ENCODE data around the gene CCDC122. TPM values are rescaled to one million over a fixed set of nuclear protein-coding genes. Genes with fewer than 3 reads are reported as not detected.
A peak's percentile ranks its signal among the peaks of the same experiment; 100 is the strongest.

CCDC122 gene
- polyA plus RNA-seq, 4 donors, result 0.81 to 13.0 (median 6.1) TPM

DNA sequence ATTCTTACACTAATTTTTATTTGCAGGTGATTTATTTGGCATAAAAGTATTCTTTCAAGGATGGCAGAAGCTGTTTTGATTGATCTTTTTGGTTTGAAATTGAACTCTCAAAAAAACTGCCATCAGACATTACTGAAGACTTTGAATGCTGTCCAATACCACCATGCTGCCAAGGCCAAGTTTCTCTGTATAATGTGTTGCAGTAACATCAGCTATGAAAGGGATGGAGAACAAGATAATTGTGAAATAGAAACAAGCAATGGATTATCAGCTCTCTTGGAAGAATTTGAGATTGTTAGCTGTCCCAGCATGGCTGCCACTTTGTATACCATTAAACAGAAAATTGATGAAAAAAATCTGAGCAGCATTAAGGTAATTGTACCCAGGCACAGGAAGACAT lies 1.4 kb upstream of the CCDC122 start:
- no peak overlapping the region for H3K27ac ChIP-seq (ENCODE audit: low read depth in 1 of 3, low read length in 2 of 3)
- H3K9me3 ChIP-seq (ENCODE audit: control insufficient read depth in 2 of 2, insufficient read depth in 1 of 2, low read depth in 1 of 2, low read length in 1 of 2), result no peaks in the 10 kb centered on the region
- peaks cover 0 to 2% (median 0%) of the 10 kb centered on the region in 3 donors for H3K36me3 ChIP-seq (ENCODE audit: control insufficient read depth in 3 of 3, insufficient read depth in 2 of 3, low read depth in 1 of 3, low read length in 3 of 3)
- FAIRE-seq, result no peak
- H3K27me3 ChIP-seq (ENCODE audit: control insufficient read depth in 3 of 3, insufficient read depth in 3 of 3, low read length in 3 of 3), result no peaks in the 10 kb centered on the region
- peaks cover 0 to 11% (median 0%) of the 10 kb centered on the region in 3 donors for H3K4me1 ChIP-seq (ENCODE audit: control insufficient read depth in 3 of 3, insufficient read depth in 2 of 3, low read depth in 1 of 3, low read length in 2 of 3)
- DNase-seq, result no peak
- no peak overlapping the region for H3K4me3 ChIP-seq (ENCODE audit: low read depth in 1 of 3, low read length in 3 of 3)

DNA sequence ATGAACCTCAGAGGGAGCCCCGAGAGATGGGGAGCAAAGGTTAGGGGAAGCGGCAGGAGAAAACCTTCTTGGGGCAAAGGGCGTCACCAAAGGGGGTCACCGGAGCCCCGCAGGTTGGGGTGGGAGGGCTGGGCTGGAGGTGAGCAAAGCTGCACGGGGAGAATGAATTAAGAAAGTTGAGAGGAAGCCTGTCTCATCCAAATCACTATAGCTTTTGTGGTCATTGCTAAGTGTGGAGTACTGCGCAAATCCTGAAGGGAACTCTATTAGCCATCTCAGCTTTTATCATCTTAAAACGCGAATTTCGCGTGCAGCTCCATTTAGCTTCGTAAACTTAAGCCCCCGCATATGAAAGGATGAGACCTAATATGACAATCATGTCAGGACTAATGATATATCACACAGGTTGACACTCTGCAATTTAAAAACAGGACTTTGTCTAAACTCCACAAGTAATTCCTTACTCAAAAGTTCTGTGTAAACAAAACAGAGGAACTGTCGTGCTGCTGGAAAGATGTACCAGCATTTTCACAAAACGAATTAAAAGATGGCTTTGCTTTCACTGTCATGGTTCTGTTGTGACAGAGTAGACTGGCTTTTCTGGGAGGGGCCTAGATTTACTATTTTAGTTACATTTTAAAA lies 795 bp upstream of the CCDC122 start:
- FAIRE-seq (no peak), DNase-seq (no peak)
- H3K27me3 ChIP-seq (ENCODE audit: control insufficient read depth in 3 of 3, insufficient read depth in 3 of 3, low read length in 3 of 3), result no peaks in the 10 kb centered on the region
- H3K4me3 ChIP-seq (ENCODE audit: low read depth in 1 of 3, low read length in 3 of 3), result peak overlapping the region; percentile 55 to 84 (median 70)
- H3K4me1 ChIP-seq (ENCODE audit: control insufficient read depth in 3 of 3, insufficient read depth in 2 of 3, low read depth in 1 of 3, low read length in 2 of 3), result peaks cover 0 to 11% (median 0%) of the 10 kb centered on the region in 3 donors
- H3K27ac ChIP-seq (ENCODE audit: low read depth in 1 of 3, low read length in 2 of 3), result peak overlapping the region; percentile 91 to 97 (median 94)
- WGBS, 3 donors, result 9 to 38% (median 29%) methylated on average over 15 of the region's 15 CpGs
- H3K36me3 ChIP-seq (ENCODE audit: control insufficient read depth in 3 of 3, insufficient read depth in 2 of 3, low read depth in 1 of 3, low read length in 3 of 3), result peaks cover 0 to 2% (median 0%) of the 10 kb centered on the region in 3 donors
- no peaks in the 10 kb centered on the region for H3K9me3 ChIP-seq (ENCODE audit: control insufficient read depth in 2 of 2, insufficient read depth in 1 of 2, low read depth in 1 of 2, low read length in 1 of 2)

DNA sequence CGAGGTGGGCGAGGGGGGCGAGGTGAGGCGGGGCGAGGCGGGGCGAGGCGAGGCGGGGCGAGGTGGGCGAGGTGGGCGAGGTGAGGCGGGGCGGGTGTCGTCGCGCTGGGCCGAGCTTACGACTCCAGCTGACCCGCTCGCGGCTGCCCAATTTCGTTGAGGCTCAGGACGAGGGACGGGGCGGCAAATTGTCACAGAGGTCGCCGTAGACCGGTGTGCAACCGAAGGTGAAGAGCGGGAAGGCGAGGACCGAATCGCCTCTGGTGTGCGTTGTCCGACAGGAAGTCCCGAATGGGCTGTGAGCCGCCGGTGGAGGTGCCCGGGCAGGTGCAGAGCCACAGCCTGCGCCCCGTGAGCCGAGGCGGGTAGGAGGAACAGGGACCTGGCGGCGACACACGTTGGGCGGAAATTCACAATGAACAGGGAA lies 228 bp upstream of the CCDC122 start, which contains the start of gene LACC1:
Gene LACC1 (plus strand): TSS at position 150 of the 427 bp plus-strand sequence. CDS start 1,082 bp downstream, outside the sequence.
- WGBS, 3 donors, result 0 to 2% (median 1%) methylated on average over 29 to 48 of the region's 48 CpGs
- Histone ChIP-seq H3K9me3 (ENCODE audit: control insufficient read depth in 2 of 2, insufficient read depth in 1 of 2, low read depth in 1 of 2, low read length in 1 of 2) (no peaks in the 10 kb centered on the region), H3K27me3 (ENCODE audit: control insufficient read depth in 3 of 3, insufficient read depth in 3 of 3, low read length in 3 of 3) (no peaks in the 10 kb centered on the region), H3K36me3 (ENCODE audit: control insufficient read depth in 3 of 3, insufficient read depth in 2 of 3, low read depth in 1 of 3, low read length in 3 of 3) (no peaks in the 10 kb centered on the region), H3K27ac (ENCODE audit: low read depth in 1 of 3, low read length in 2 of 3) (peak within 1 kb of the TSS; percentile 91 to 97 (median 94)), H3K4me1 (ENCODE audit: control insufficient read depth in 3 of 3, insufficient read depth in 2 of 3, low read depth in 1 of 3, low read length in 2 of 3) (peaks cover 0 to 11% (median 0%) of the 10 kb centered on the region in 3 donors), H3K4me3 (ENCODE audit: low read depth in 1 of 3, low read length in 3 of 3) (peak within 1 kb of the TSS; percentile 55 to 84 (median 70))
- FAIRE-seq (no peak), DNase-seq (peak; percentile 55 to 74)

DNA sequence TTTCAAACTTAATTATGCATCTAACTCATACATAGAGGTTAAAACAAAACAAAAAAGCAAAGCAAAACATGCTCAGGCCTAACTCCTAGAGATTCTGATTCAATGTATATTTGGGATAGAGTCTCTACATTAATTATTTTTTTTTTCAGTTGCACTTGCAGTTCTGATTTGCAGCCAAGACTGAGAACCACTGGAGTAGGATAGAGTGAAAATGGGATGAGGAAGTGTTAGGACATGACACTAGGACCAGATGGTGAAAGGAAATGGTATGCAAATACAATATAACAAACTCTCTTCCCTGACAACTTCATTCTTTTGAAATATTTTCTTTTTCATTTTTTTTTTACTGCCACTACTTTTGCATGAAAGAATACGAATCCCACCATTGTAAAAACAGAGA lies 1.8 kb downstream of the CCDC122 start:
- Histone ChIP-seq H3K9me3 (ENCODE audit: control insufficient read depth in 2 of 2, insufficient read depth in 1 of 2, low read depth in 1 of 2, low read length in 1 of 2) (no peaks in the 10 kb centered on the region), H3K4me3 (ENCODE audit: low read depth in 1 of 3, low read length in 3 of 3) (no peak overlapping the region), H3K27me3 (ENCODE audit: control insufficient read depth in 3 of 3, insufficient read depth in 3 of 3, low read length in 3 of 3) (no peaks in the 10 kb centered on the region), H3K4me1 (ENCODE audit: control insufficient read depth in 3 of 3, insufficient read depth in 2 of 3, low read depth in 1 of 3, low read length in 2 of 3) (peaks cover 0 to 11% (median 0%) of the 10 kb centered on the region in 3 donors), H3K36me3 (ENCODE audit: control insufficient read depth in 3 of 3, insufficient read depth in 2 of 3, low read depth in 1 of 3, low read length in 3 of 3) (no peaks in the 10 kb centered on the region), H3K27ac (ENCODE audit: low read depth in 1 of 3, low read length in 2 of 3) (no peak overlapping the region)
- DNase-seq (peak in 1 of 2 donors; percentile 4), FAIRE-seq (no peak)
- 76 to 90% (median 84%) methylated on average over 1 of the region's 1 CpG for WGBS, 3 donors

DNA sequence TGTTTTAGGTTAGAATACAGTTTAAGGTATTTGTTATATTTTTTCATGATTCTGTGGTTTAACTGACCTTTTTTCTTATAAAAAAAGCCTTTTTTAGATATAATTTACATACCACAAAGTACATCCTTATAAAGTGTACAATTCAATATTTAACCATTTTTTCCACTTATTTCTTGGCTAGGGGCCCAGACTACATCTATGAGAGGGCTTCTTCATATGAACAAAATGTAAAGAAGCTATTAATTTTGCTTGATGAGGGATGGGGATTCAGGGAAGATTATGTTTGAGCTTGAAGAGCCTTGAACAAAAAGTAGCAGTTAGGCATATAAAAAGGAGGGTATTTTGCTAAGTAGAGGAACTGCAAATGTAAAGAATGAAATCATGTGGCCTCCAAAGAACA lies 2.2 kb downstream of the CCDC122 start:
- H3K27me3 ChIP-seq (ENCODE audit: control insufficient read depth in 3 of 3, insufficient read depth in 3 of 3, low read length in 3 of 3), result no peaks in the 10 kb centered on the region
- H3K4me1 ChIP-seq (ENCODE audit: control insufficient read depth in 3 of 3, insufficient read depth in 2 of 3, low read depth in 1 of 3, low read length in 2 of 3), result peaks cover 0 to 11% (median 0%) of the 10 kb centered on the region in 3 donors
- H3K9me3 ChIP-seq (ENCODE audit: control insufficient read depth in 2 of 2, insufficient read depth in 1 of 2, low read depth in 1 of 2, low read length in 1 of 2), result no peaks in the 10 kb centered on the region
- no peaks in the 10 kb centered on the region for H3K36me3 ChIP-seq (ENCODE audit: control insufficient read depth in 3 of 3, insufficient read depth in 2 of 3, low read depth in 1 of 3, low read length in 3 of 3)
- DNase-seq (no peak), FAIRE-seq (peak; percentile 36)
- H3K4me3 ChIP-seq (ENCODE audit: low read depth in 1 of 3, low read length in 3 of 3), result no peak overlapping the region
- H3K27ac ChIP-seq (ENCODE audit: low read depth in 1 of 3, low read length in 2 of 3), result no peak overlapping the region

DNA sequence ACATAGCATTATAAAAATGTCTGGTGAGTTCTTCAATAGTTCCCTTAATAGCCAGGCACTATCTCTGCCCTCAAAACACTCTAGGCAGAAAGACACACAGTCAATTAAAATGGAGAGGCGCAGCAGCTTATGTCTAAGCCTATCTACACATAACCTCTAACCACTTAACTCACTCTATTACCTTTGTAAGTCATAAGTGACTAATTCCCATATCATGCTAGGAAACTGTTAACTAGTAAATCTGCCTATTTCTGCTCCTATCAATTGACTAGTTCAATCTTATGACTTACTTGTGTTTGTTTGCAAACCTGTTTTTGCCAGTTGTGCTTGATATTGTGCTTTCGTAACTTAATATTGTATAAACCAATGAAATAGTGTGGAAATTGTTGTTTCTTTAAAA lies 3.2 kb downstream of the CCDC122 start:
- WGBS, 3 donors, result 97 to 99% (median 97%) methylated on average over 2 of the region's 2 CpGs

DNA sequence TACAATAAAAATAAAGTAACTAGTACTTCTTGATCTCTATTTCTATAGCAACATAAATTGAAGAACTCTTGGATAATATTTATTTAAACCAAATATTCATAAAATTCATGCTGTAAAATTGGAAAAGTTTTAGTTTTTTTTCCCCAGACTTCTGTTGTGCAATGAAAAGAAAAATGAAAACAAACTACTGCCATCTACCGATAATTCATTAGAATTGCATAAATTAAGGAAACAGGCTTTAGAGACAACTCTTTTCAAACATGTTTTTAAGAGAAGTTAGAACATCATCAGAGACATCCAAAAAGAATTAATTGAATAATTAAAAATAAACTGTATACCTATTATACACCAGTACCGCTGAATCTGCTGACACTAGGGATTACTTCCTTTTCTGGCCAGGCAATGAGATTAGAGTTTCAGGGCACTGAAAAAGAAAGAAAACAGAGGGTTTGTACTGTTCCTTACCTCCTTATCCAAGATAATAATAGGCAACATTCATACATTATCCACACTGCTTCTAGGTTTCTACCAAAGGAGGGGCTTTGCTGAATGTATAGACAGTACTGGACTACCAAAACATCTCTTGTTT lies 4.9 kb downstream of the CCDC122 start:
- FAIRE-seq, result peak; percentile 97
- WGBS, 3 donors, result 6 to 18% (median 8%) methylated on average over 2 of the region's 2 CpGs

More for the DNA sequence above, 3.2 kb downstream of the CCDC122 start:
- H3K4me1 ChIP-seq (ENCODE audit: control insufficient read depth in 3 of 3, insufficient read depth in 2 of 3, low read depth in 1 of 3, low read length in 2 of 3), result peaks cover 0 to 11% (median 0%) of the 10 kb centered on the region in 3 donors
- no peaks in the 10 kb centered on the region for H3K27me3 ChIP-seq (ENCODE audit: control insufficient read depth in 3 of 3, insufficient read depth in 3 of 3, low read length in 3 of 3)
- DNase-seq (no peak), FAIRE-seq (no peak)
- no peak overlapping the region for H3K27ac ChIP-seq (ENCODE audit: low read depth in 1 of 3, low read length in 2 of 3)
- H3K9me3 ChIP-seq (ENCODE audit: control insufficient read depth in 2 of 2, insufficient read depth in 1 of 2, low read depth in 1 of 2, low read length in 1 of 2), result no peaks in the 10 kb centered on the region
- H3K4me3 ChIP-seq (ENCODE audit: low read depth in 1 of 3, low read length in 3 of 3), result no peak overlapping the region
- H3K36me3 ChIP-seq (ENCODE audit: control insufficient read depth in 3 of 3, insufficient read depth in 2 of 3, low read depth in 1 of 3, low read length in 3 of 3), result no peaks in the 10 kb centered on the region

DNA sequence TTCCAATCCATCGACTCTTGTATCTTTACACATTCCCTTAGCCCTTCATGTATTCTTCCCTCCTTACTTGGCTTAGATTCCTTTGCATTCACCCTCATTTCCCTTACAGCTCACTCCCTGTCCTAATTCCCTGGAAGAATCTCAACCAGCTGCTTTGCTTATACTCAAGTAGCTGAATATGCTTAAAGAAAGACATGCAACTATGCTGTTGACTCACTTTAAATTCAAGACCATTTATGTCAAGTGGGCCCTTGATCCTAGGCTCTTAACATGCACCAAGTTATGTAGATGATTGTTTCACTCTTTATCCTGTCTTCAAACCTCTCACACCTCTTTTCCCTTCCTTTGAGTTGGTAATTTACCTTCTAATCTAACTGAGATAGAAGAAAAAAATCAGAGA lies 7.4 kb downstream of the CCDC122 start:
- no peak for FAIRE-seq
- Histone ChIP-seq H3K27me3 (ENCODE audit: control insufficient read depth in 3 of 3, insufficient read depth in 3 of 3, low read length in 3 of 3) (no peaks in the 10 kb centered on the region), H3K36me3 (ENCODE audit: control insufficient read depth in 3 of 3, insufficient read depth in 2 of 3, low read depth in 1 of 3, low read length in 3 of 3) (peaks cover 0 to 2% (median 0%) of the 10 kb centered on the region in 3 donors), H3K9me3 (ENCODE audit: control insufficient read depth in 2 of 2, insufficient read depth in 1 of 2, low read depth in 1 of 2, low read length in 1 of 2) (no peaks in the 10 kb centered on the region), H3K4me3 (ENCODE audit: low read depth in 1 of 3, low read length in 3 of 3) (no peak overlapping the region), H3K4me1 (ENCODE audit: control insufficient read depth in 3 of 3, insufficient read depth in 2 of 3, low read depth in 1 of 3, low read length in 2 of 3) (no peaks in the 10 kb centered on the region), H3K27ac (ENCODE audit: low read depth in 1 of 3, low read length in 2 of 3) (no peak overlapping the region)
- WGBS, 3 donors, result 81 to 97% (median 92%) methylated on average over 1 of the region's 1 CpG
- no peak for DNase-seq

More for the DNA sequence above, 4.9 kb downstream of the CCDC122 start:
- peak; percentile 17 to 18 for DNase-seq
- H3K4me1 ChIP-seq (ENCODE audit: control insufficient read depth in 3 of 3, insufficient read depth in 2 of 3, low read depth in 1 of 3, low read length in 2 of 3), result peaks cover 0 to 8% (median 0%) of the 10 kb centered on the region in 3 donors
- H3K9me3 ChIP-seq (ENCODE audit: control insufficient read depth in 2 of 2, insufficient read depth in 1 of 2, low read depth in 1 of 2, low read length in 1 of 2), result no peaks in the 10 kb centered on the region
- no peak overlapping the region for H3K27ac ChIP-seq (ENCODE audit: low read depth in 1 of 3, low read length in 2 of 3)
- no peak overlapping the region for H3K4me3 ChIP-seq (ENCODE audit: low read depth in 1 of 3, low read length in 3 of 3)
- peaks cover 0 to 2% (median 0%) of the 10 kb centered on the region in 3 donors for H3K36me3 ChIP-seq (ENCODE audit: control insufficient read depth in 3 of 3, insufficient read depth in 2 of 3, low read depth in 1 of 3, low read length in 3 of 3)
- H3K27me3 ChIP-seq (ENCODE audit: control insufficient read depth in 3 of 3, insufficient read depth in 3 of 3, low read length in 3 of 3), result no peaks in the 10 kb centered on the region

Measured in small intestine (tissue), 7 donors.